Breast epithelium (tissue), 3 donors: ENCODE measurements around the gene ZNF324.

Experiments used
- POLR2A ChIP-seq: fragments of 450-650 bp; IDR thresholded peaks from one replicate; pipeline ENCODE4 v1.6.1; 2016; ENCODE audit warnings: antibody characterized with exemption, mild to moderate bottlenecking, moderate library complexity
- POLR2AphosphoS5 ChIP-seq, 3 donors: sonication (generic); formaldehyde crosslinking; IDR thresholded peaks; one replicate each; pipeline ENCODE4 v1.6.1; 2017; ENCODE audit warnings: antibody characterized with exemption in 3 of 3
- TF ChIP-seq, protein P1 (sequence below), 3 donors: fragments of 450-650 bp; IDR thresholded peaks; one replicate each; pipeline ENCODE4 v1.5.1; 2016 to 2017; ENCODE audit warnings: antibody characterized with exemption in 3 of 3, mild to moderate bottlenecking in 3 of 3, moderate library complexity in 3 of 3

DNA sequence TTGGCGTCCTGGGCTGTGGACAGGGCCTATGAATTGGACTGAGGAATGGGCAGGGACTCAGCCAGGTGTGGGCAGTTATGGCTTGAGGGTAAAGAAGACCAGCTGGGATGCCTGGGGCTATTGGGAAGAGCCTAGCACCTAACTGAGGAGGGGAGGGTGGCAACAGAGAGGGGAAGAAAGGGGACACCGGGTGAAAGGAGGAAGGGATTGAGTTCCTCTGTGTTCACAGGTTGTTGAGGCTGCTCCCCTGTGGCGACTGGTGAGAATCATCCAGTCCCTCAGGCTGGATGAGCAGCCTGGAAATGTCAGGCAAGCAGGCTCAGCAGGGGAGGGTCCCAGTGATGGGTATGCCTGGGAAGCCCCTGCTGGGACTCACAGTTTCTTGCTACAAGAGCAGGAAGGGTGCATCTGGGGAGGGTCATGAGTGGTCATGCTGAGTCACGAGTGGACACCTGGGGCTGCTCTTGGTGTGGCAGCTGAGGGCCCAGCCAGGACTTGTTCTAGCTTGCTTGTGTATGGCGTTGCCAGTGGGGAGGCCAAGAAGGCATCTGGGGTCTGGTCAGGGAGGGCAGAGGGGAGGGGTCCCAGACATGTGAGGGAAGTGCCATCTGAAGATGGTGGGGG lies 1.4 kb downstream of the ZNF324 start:
- TF ChIP-seq, protein P1, sequence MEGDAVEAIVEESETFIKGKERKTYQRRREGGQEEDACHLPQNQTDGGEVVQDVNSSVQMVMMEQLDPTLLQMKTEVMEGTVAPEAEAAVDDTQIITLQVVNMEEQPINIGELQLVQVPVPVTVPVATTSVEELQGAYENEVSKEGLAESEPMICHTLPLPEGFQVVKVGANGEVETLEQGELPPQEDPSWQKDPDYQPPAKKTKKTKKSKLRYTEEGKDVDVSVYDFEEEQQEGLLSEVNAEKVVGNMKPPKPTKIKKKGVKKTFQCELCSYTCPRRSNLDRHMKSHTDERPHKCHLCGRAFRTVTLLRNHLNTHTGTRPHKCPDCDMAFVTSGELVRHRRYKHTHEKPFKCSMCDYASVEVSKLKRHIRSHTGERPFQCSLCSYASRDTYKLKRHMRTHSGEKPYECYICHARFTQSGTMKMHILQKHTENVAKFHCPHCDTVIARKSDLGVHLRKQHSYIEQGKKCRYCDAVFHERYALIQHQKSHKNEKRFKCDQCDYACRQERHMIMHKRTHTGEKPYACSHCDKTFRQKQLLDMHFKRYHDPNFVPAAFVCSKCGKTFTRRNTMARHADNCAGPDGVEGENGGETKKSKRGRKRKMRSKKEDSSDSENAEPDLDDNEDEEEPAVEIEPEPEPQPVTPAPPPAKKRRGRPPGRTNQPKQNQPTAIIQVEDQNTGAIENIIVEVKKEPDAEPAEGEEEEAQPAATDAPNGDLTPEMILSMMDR (IDR thresholded peaks at IDR 0.05), result no peak
- TF ChIP-seq POLR2A (no peak), POLR2AphosphoS5 (IDR thresholded peaks at IDR 0.05) (no peak)
